DND-41 (cell line): ENCODE measurements around the gene CHD9.

ENCODE experiments used
- ATAC-seq: fragments of 200-7000 bp; cut with Tn5 transposase; 3 replicates; pipeline ENCODE4 v1.9.1; 2021; ENCODE audit warnings: low read depth; ENCODE audit not compliant: insufficient read depth
- DNase-seq: peaks from one replicate; pipeline ENCODE4 v3.0.0-alpha.2; 2020
- H2AFZ ChIP-seq: 2 replicates; pipeline ENCODE4 v1.6.0; 2012; ENCODE audit warnings: low read depth, low read length
- H3K27ac ChIP-seq: 2 replicates; pipeline ENCODE4 v1.5.1; 2012; ENCODE audit warnings: low read length, inconsistent platforms
- H3K27me3 ChIP-seq: fragments of 200-600 bp; sonication (generic); 2 replicates; pipeline ENCODE4 v1.6.0; 2012; ENCODE audit warnings: low read length, mild to moderate bottlenecking, inconsistent platforms; ENCODE audit not compliant: insufficient read depth, poor library complexity
- H3K36me3 ChIP-seq: 2 replicates; pipeline ENCODE4 v1.5.1; 2012; ENCODE audit warnings: low read length, inconsistent platforms; ENCODE audit not compliant: insufficient read depth
- H3K4me1 ChIP-seq: 2 replicates; pipeline ENCODE4 v1.5.1; 2012; ENCODE audit warnings: mild to moderate bottlenecking, low read length; ENCODE audit not compliant: insufficient read depth
- H3K4me2 ChIP-seq: 2 replicates; pipeline ENCODE4 v1.6.0; 2012; ENCODE audit warnings: mild to moderate bottlenecking, moderate library complexity, low read length, inconsistent platforms; ENCODE audit not compliant: insufficient read depth
- H3K4me3 ChIP-seq, 2 experiments: fragments of 200-600 bp in 1 of 2; shearing (Covaris generic) in 1 of 2; 2 replicates each; pipeline ENCODE4 v1.5.1; 2012 to 2016; ENCODE audit warnings: inconsistent platforms in 2 of 2, low read length in 2 of 2, mild to moderate bottlenecking in 2 of 2, low read depth in 1 of 2, moderate library complexity in 1 of 2
- H3K79me2 ChIP-seq: 2 replicates; pipeline ENCODE4 v1.6.0; 2012; ENCODE audit warnings: low read length, inconsistent platforms; ENCODE audit not compliant: insufficient read depth
- H3K9ac ChIP-seq: 2 replicates; pipeline ENCODE4 v1.6.0; 2012; ENCODE audit warnings: low read depth, mild to moderate bottlenecking, inconsistent platforms, low read length, moderate library complexity
- H3K9me3 ChIP-seq: 2 replicates; pipeline ENCODE4 v1.5.1; 2012; ENCODE audit warnings: low read length, moderate library complexity, mild to moderate bottlenecking, inconsistent platforms; ENCODE audit not compliant: insufficient read depth, severe bottlenecking
- H4K20me1 ChIP-seq: 2 replicates; pipeline ENCODE4 v1.6.0; 2012; ENCODE audit warnings: low read length; ENCODE audit not compliant: insufficient read depth
- CTCF ChIP-seq: IDR thresholded peaks from 2 replicates; pipeline ENCODE4 v1.5.1; 2012; ENCODE audit warnings: borderline replicate concordance, low read length, moderate library complexity, mild to moderate bottlenecking; ENCODE audit not compliant: poor library complexity, severe bottlenecking; ENCODE audit errors: extremely low read depth
- EZH2 ChIP-seq: IDR thresholded peaks from 3 replicates; pipeline ENCODE4 v1.6.1; 2012; ENCODE audit warnings: borderline replicate concordance, low read depth, mild to moderate bottlenecking, moderate library complexity, low read length, inconsistent platforms; ENCODE audit not compliant: severe bottlenecking

Gene CHD9

GRCh38 chr16:53115047-53115446 lies 60.3 kb downstream of the CHD9 start:
- Histone ChIP-seq H3K27me3 (no peaks in the 10 kb centered on the region), H4K20me1 (no peaks in the 10 kb centered on the region; the same call in 1 of the 2 replicates), H3K79me2 (0 out of 2 replicates have a peak, but pooled peaks cover 6% of the 10 kb centered on the region), H3K4me3 (no peak overlapping the region), H2AFZ (no peak overlapping the region), H3K9ac (no peak overlapping the region), H3K36me3 (no peaks in the 10 kb centered on the region), H3K9me3 (no peaks in the 10 kb centered on the region), H3K27ac (no peak overlapping the region), H3K4me1 (no peaks in the 10 kb centered on the region), H3K4me2 (no peak overlapping the region)
- ATAC-seq (no peak), DNase-seq (no peak)
- TF ChIP-seq CTCF (no peak), EZH2 (no peak)

GRCh38 chr16:53115773-53116172 lies 61.0 kb downstream of the CHD9 start:
- Histone ChIP-seq H3K4me2 (no peak overlapping the region), H3K4me3 (no peak overlapping the region), H3K4me1 (no peaks in the 10 kb centered on the region), H4K20me1 (no peaks in the 10 kb centered on the region; the same call in 1 of the 2 replicates), H3K9ac (no peak overlapping the region), H3K27ac (no peak overlapping the region), H3K27me3 (no peaks in the 10 kb centered on the region), H3K36me3 (no peaks in the 10 kb centered on the region), H3K79me2 (0 out of 2 replicates have a peak, but pooled peaks cover 6% of the 10 kb centered on the region), H2AFZ (no peak overlapping the region), H3K9me3 (no peaks in the 10 kb centered on the region)
- DNase-seq (no peak), ATAC-seq (no peak)
- TF ChIP-seq EZH2 = no peak

- Histone ChIP-seq H3K27me3 (no peaks in the 10 kb centered on the region), H2AFZ (no peak overlapping the region), H4K20me1 (no peaks in the 10 kb centered on the region), H3K79me2 (peaks cover 5% of the 10 kb centered on the region; the same call in 1 of the 2 replicates), H3K4me2 (no peak overlapping the region), H3K9me3 (no peaks in the 10 kb centered on the region), H3K9ac (no peak overlapping the region), H3K27ac (no peak overlapping the region), H3K36me3 (no peaks in the 10 kb centered on the region), H3K4me3 (no peak overlapping the region), H3K4me1 (no peaks in the 10 kb centered on the region)
- TF ChIP-seq EZH2 (no peak), CTCF (no peak)
- DNase-seq (no peak), ATAC-seq (no peak)
Observed at GRCh38 chr16:53121043-53121620, 66.3 kb downstream of the CHD9 start.

- H3K27ac ChIP-seq = no peak overlapping the region
- no peak for TF ChIP-seq CTCF
- no peak for TF ChIP-seq EZH2
Observed at GRCh38 chr16:53121661-53122060, 66.9 kb downstream of the CHD9 start.

More at GRCh38 chr16:53121661-53122060, 66.9 kb downstream of the CHD9 start:
- H3K4me1 ChIP-seq = no peaks in the 10 kb centered on the region
- peaks cover 5% of the 10 kb centered on the region; the same call in 1 of the 2 replicates for H3K79me2 ChIP-seq
- no peaks in the 10 kb centered on the region for H3K36me3 ChIP-seq
- ATAC-seq (no peak), DNase-seq (no peak)
- no peaks in the 10 kb centered on the region for H3K27me3 ChIP-seq
- no peak overlapping the region for H3K4me3 ChIP-seq
- no peaks in the 10 kb centered on the region for H4K20me1 ChIP-seq
- no peak overlapping the region for H3K4me2 ChIP-seq
- H2AFZ ChIP-seq = no peak overlapping the region
- no peaks in the 10 kb centered on the region for H3K9me3 ChIP-seq
- no peak overlapping the region for H3K9ac ChIP-seq
